Measurements from ENCODE around the gene LYZL1. TPM values are rescaled to one million over a fixed set of nuclear protein-coding genes. Genes with fewer than 3 reads are reported as not detected.

Gene LYZL1
- total and polyA plus RNA-seq, 3 experiments from 2014 or later = not detected

- no peak overlapping the region for H3K4me3 ChIP-seq (ENCODE audit: low read length)
- POLR2A ChIA-PET = no interaction called here
- H3K9me3 ChIP-seq (ENCODE audit: low read length) = no peaks in the 10 kb centered on the region
- Mint-ChIP-seq H3K9me3 (no peaks in the 10 kb centered on the region), H3K36me3 (no peaks in the 10 kb centered on the region), H3K27ac (no peak overlapping the region), H3K27me3 (peaks cover 16 to 47% of the 10 kb centered on the region in 2 donors), H3K4me1 (peaks cover 0 to 4% (median 4%) of the 10 kb centered on the region in 3 donors), H3K4me3 (no peak overlapping the region)
- no peak overlapping the region for H3K27ac ChIP-seq (ENCODE audit: low read depth, low read length)
- no peaks in the 10 kb centered on the region for H3K4me1 ChIP-seq (ENCODE audit: insufficient read depth, low read length)
- DNase-seq = no peak
- no peaks in the 10 kb centered on the region for H3K27me3 ChIP-seq (ENCODE audit: insufficient read depth, low read length, poor library complexity, severe bottlenecking)
- no peaks in the 10 kb centered on the region for H3K36me3 ChIP-seq (ENCODE audit: insufficient read depth, low read length)
- CTCF ChIA-PET = no interaction called here
Measured at GRCh38 chr10:29321656-29322055, 32.8 kb downstream of the LYZL1 start.

DNA sequence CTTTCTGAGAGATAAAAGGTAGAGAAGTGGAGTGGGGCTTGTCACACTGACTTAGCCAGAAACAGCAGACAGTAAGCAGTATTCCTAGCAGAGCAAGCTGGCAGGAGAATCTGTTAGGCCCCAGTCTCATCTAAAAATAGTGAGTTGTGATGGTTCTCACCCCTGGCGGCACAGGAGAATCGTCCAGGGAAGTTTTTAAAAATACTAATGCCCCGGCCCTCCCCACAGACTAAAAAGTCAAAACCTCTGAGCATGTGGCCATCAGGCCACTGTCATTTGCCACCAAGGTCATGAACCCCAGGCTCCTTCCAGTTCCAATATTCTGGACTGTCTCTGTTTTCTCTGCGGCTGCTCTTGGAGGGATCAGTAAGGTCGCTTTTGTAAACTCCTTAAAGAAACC lies 34.0 kb downstream of the LYZL1 start:
- ChIA-PET POLR2A (no interaction called here), CTCF (no interaction called here)
- Mint-ChIP-seq H3K36me3 (no peaks in the 10 kb centered on the region), H3K4me1 (peaks cover 0 to 4% (median 4%) of the 10 kb centered on the region in 3 donors), H3K4me3 (no peak overlapping the region), H3K27me3 (peaks cover 13 to 48% of the 10 kb centered on the region in 2 donors), H3K27ac (peak overlapping the region in 1 of 8 donors; percentile 68), H3K9me3 (no peaks in the 10 kb centered on the region)
- Histone ChIP-seq H3K9me3 (ENCODE audit: low read length) (no peaks in the 10 kb centered on the region), H3K4me3 (ENCODE audit: low read length) (no peak overlapping the region), H3K27me3 (ENCODE audit: insufficient read depth, low read length, poor library complexity, severe bottlenecking) (no peaks in the 10 kb centered on the region), H3K27ac (ENCODE audit: low read depth, low read length) (no peak overlapping the region), H3K36me3 (ENCODE audit: insufficient read depth, low read length) (no peaks in the 10 kb centered on the region), H3K4me1 (ENCODE audit: insufficient read depth, low read length) (no peaks in the 10 kb centered on the region)
- DNase-seq = no peak

DNA sequence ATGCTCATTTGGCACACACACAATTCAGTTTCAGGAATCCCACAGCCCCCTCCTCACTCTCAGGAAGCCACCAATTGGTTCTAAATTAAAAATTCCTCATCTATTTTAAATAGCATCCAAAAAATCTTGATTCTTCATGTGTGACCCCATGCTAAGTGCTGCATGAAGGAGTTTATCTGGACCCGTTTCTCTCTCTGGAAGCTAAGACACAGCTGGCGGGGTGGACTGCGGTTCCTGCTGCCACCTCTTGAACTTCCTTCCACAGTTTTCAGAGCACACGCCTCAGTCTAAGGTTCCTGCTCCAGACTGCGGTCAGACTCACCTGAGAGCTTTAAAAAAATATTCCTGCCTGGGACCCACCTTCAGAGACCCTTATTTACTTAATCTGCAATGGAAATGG lies 34.5 kb downstream of the LYZL1 start:
- Mint-ChIP-seq H3K27ac (no peak overlapping the region), H3K4me3 (no peak overlapping the region), H3K4me1 (peaks cover 0 to 1% (median under 1%) of the 10 kb centered on the region in 3 donors), H3K36me3 (no peaks in the 10 kb centered on the region), H3K27me3 (peaks cover 9 to 44% of the 10 kb centered on the region in 2 donors), H3K9me3 (no peaks in the 10 kb centered on the region)
- ChIA-PET POLR2A (no interaction called here), CTCF (no interaction called here)
- no peaks in the 10 kb centered on the region for H3K36me3 ChIP-seq (ENCODE audit: insufficient read depth, low read length)
- H3K4me1 ChIP-seq (ENCODE audit: insufficient read depth, low read length) = no peaks in the 10 kb centered on the region
- no peak for DNase-seq
- H3K27ac ChIP-seq (ENCODE audit: low read depth, low read length) = no peak overlapping the region
- no peak overlapping the region for H3K4me3 ChIP-seq (ENCODE audit: low read length)
- no peaks in the 10 kb centered on the region for H3K9me3 ChIP-seq (ENCODE audit: low read length)
- no peaks in the 10 kb centered on the region for H3K27me3 ChIP-seq (ENCODE audit: insufficient read depth, low read length, poor library complexity, severe bottlenecking)

DNA sequence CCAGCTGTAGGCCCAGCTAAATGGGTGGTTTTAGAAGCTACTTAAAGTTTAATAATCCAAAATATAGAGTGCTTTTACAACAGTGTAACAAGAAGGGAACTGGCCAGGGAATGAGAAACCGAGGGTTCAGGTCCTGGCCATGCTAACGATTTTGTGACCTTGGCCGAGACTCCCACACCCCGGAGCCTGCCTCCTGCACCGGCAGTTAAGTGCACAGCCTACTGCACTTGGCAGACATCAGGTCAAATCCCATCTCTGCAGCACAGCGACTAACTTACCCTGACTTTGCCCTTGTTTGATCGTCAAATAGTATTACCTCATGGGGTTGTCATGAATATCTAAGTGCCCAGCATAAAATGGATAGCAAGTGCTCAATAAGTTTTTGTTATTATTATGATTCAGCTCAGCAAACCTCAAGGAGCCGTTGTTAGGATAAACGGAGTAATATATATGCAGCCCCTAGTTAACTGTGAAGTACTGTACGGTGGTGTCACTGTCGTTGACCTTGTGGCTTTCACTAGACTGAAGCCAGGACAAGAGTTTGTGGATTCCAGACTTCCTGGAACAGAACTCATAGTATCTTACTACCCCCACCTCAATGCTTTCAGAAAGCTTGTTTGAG lies 35.5 kb downstream of the LYZL1 start:
- no peak for DNase-seq
- ChIA-PET CTCF (no interaction called here), POLR2A (no interaction called here)
- Mint-ChIP-seq H3K9me3 (no peaks in the 10 kb centered on the region), H3K4me1 (no peaks in the 10 kb centered on the region), H3K4me3 (no peak overlapping the region), H3K36me3 (no peaks in the 10 kb centered on the region), H3K27ac (no peak overlapping the region), H3K27me3 (peaks cover 7 to 49% of the 10 kb centered on the region in 2 donors)
- Histone ChIP-seq H3K27ac (ENCODE audit: low read depth, low read length) (no peak overlapping the region), H3K4me1 (ENCODE audit: insufficient read depth, low read length) (no peaks in the 10 kb centered on the region), H3K9me3 (ENCODE audit: low read length) (no peaks in the 10 kb centered on the region), H3K4me3 (ENCODE audit: low read length) (no peak overlapping the region), H3K36me3 (ENCODE audit: insufficient read depth, low read length) (no peaks in the 10 kb centered on the region), H3K27me3 (ENCODE audit: insufficient read depth, low read length, poor library complexity, severe bottlenecking) (no peaks in the 10 kb centered on the region)

DNA sequence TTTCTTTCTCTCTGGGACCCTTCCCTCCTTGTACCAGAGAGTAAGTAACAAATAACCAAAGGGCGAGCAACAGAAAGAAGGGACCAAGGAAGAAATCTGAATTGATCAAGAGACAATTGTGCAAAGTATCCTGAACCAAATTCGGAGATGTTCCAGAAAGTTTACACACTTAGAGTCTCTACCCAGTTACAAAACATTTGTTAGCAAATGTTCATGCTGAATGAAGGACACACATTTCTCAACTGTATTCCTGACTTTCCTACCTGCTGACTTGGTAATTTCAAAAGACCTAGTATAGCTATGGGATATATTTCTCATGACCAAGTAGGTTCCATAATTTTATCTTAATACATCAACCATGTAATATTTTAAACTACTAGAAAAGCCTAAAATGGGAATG lies 37.4 kb downstream of the LYZL1 start:
- Histone ChIP-seq H3K4me3 (ENCODE audit: low read length) (no peak overlapping the region), H3K27ac (ENCODE audit: low read depth, low read length) (no peak overlapping the region), H3K27me3 (ENCODE audit: insufficient read depth, low read length, poor library complexity, severe bottlenecking) (no peaks in the 10 kb centered on the region), H3K4me1 (ENCODE audit: insufficient read depth, low read length) (no peaks in the 10 kb centered on the region), H3K36me3 (ENCODE audit: insufficient read depth, low read length) (no peaks in the 10 kb centered on the region), H3K9me3 (ENCODE audit: low read length) (no peaks in the 10 kb centered on the region)
- Mint-ChIP-seq H3K9me3 (no peaks in the 10 kb centered on the region), H3K4me3 (no peak overlapping the region), H3K36me3 (no peaks in the 10 kb centered on the region), H3K27me3 (peaks cover 5 to 54% of the 10 kb centered on the region in 2 donors), H3K4me1 (no peaks in the 10 kb centered on the region), H3K27ac (no peak overlapping the region)
- ChIA-PET CTCF (no interaction called here), POLR2A (no interaction called here)
- DNase-seq = no peak

GRCh38 chr10:29326886-29327745 lies 38.2 kb downstream of the LYZL1 start:
- CTCF ChIA-PET = no interaction called here
- Mint-ChIP-seq H3K9me3 (no peaks in the 10 kb centered on the region), H3K27ac (no peak overlapping the region), H3K27me3 (peaks cover 5 to 62% of the 10 kb centered on the region in 2 donors), H3K36me3 (no peaks in the 10 kb centered on the region), H3K4me1 (no peaks in the 10 kb centered on the region), H3K4me3 (no peak overlapping the region)
- H3K27me3 ChIP-seq (ENCODE audit: insufficient read depth, low read length, poor library complexity, severe bottlenecking) = no peaks in the 10 kb centered on the region
- H3K4me1 ChIP-seq (ENCODE audit: insufficient read depth, low read length) = no peaks in the 10 kb centered on the region
- POLR2A ChIA-PET = no interaction called here
- no peak overlapping the region for H3K4me3 ChIP-seq (ENCODE audit: low read length)
- H3K36me3 ChIP-seq (ENCODE audit: insufficient read depth, low read length) = no peaks in the 10 kb centered on the region
- no peaks in the 10 kb centered on the region for H3K9me3 ChIP-seq (ENCODE audit: low read length)
- no peak overlapping the region for H3K27ac ChIP-seq (ENCODE audit: low read depth, low read length)
- DNase-seq = no peak

DNA sequence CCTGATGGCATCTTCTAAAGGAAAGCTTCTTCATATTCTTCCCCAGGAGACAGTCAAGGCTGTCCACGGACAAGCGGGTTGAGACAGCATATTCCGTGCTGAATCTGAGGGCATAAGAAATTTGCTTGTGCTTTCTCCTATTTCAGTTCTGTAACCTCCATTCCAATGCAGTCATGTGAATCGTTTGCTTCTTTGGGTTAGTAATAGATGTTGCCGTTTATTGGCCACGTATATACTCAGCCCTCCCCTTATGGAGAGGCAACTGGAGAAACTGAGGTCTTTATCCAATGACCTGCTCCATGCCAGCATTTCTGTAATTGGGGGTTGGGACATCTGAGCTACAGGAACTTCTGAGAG lies 38.9 kb downstream of the LYZL1 start:
- no peaks in the 10 kb centered on the region for H3K4me1 Mint-ChIP-seq
- ChIA-PET POLR2A (no interaction called here), CTCF (no interaction called here)
- no peak overlapping the region for H3K27ac ChIP-seq (ENCODE audit: low read depth, low read length)
- H3K9me3 ChIP-seq (ENCODE audit: low read length) = no peaks in the 10 kb centered on the region
- H3K27ac Mint-ChIP-seq = no peak overlapping the region
- H3K27me3 ChIP-seq (ENCODE audit: insufficient read depth, low read length, poor library complexity, severe bottlenecking) = no peaks in the 10 kb centered on the region
- H3K27me3 Mint-ChIP-seq = peaks cover 5 to 66% of the 10 kb centered on the region in 2 donors
- no peaks in the 10 kb centered on the region for H3K36me3 ChIP-seq (ENCODE audit: insufficient read depth, low read length)
- H3K4me3 ChIP-seq (ENCODE audit: low read length) = no peak overlapping the region
- H3K4me3 Mint-ChIP-seq = no peak overlapping the region
- H3K4me1 ChIP-seq (ENCODE audit: insufficient read depth, low read length) = no peaks in the 10 kb centered on the region
- H3K36me3 Mint-ChIP-seq = no peaks in the 10 kb centered on the region
- H3K9me3 Mint-ChIP-seq = no peaks in the 10 kb centered on the region
- DNase-seq = no peak

- H3K4me1 ChIP-seq (ENCODE audit: insufficient read depth, low read length) = no peaks in the 10 kb centered on the region
- POLR2A ChIA-PET = no interaction called here
- Mint-ChIP-seq H3K4me3 (no peak overlapping the region), H3K27me3 (peaks cover 1 to 62% of the 10 kb centered on the region in 2 donors), H3K27ac (no peak overlapping the region), H3K9me3 (no peaks in the 10 kb centered on the region), H3K36me3 (no peaks in the 10 kb centered on the region), H3K4me1 (no peaks in the 10 kb centered on the region)
- no peaks in the 10 kb centered on the region for H3K27me3 ChIP-seq (ENCODE audit: insufficient read depth, low read length, poor library complexity, severe bottlenecking)
- no peaks in the 10 kb centered on the region for H3K9me3 ChIP-seq (ENCODE audit: low read length)
- no peak overlapping the region for H3K4me3 ChIP-seq (ENCODE audit: low read length)
- no peak for DNase-seq
- no peak overlapping the region for H3K27ac ChIP-seq (ENCODE audit: low read depth, low read length)
- CTCF ChIA-PET = no interaction called here
- no peaks in the 10 kb centered on the region for H3K36me3 ChIP-seq (ENCODE audit: insufficient read depth, low read length)
Measured at GRCh38 chr10:29328983-29329382, 40.1 kb downstream of the LYZL1 start.
